ENCODE data around the gene PRKAR2A. TPM values are rescaled to one million over a fixed set of nuclear protein-coding genes. Genes with fewer than 3 reads are reported as not detected.
A peak's percentile ranks its signal among the peaks of the same experiment; 100 is the strongest.

Gene PRKAR2A
- polyA plus RNA-seq, 1 of the 3 experiments (the other 2 are of a cell fraction) = 5.2 TPM

DNA sequence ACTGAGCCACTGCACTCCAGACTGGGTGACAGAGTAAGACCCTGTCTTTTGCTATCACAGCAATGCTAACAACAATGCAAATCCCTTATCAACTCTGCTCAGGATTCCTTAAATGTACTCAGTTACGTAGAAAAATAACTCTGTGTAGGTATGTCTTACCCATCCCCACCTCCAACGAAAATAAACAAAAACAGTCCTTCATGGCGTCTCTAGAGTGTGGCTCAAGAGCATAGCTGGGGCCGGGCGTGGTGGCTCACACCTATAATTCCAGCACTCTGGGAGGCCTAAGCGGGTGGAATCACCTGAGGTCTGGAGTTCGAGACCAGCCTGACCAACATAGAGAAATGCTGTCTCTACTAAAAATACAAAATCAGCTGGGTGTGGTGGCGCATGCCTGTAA, 148.8 kb downstream of the PRKAR2A start:
- ChIA-PET POLR2A (no interaction called here), CTCF (interaction anchor here (1.5 to 1.9 kb wide), 2 partner anchors 40 to 41 kb away, joined by 4 to 9 read pairs; no protein-coding TSS in a partner anchor)
- Histone ChIP-seq H2AFZ (ENCODE audit: low read depth) (no peak overlapping the region), H3K4me3 (ENCODE audit: low read depth in 2 of 2, low read length in 1 of 2) (no peak overlapping the region), H3K4me1 (ENCODE audit: control insufficient read depth in 1 of 2, insufficient read depth in 2 of 2, low read depth in 1 of 2, low read length in 1 of 2) (peaks cover 19 to 24% of the 10 kb centered on the region in 2 experiments; a peak in 3 of 4 replicates), H3K4me2 (no peak overlapping the region), H3F3A (replicated peaks; ENCODE audit: insufficient read depth) (peaks cover 32% of the 10 kb centered on the region), H3K9ac (no peak overlapping the region), H3K27ac (ENCODE audit: low read depth in 2 of 2, low read length in 1 of 2) (no peak overlapping the region), H3K36me3 (replicated peaks in 1 of 2; ENCODE audit: control insufficient read depth in 1 of 2, insufficient read depth in 2 of 2, low read length in 1 of 2) (peaks cover 41 to 56% of the 10 kb centered on the region in 2 experiments), H3K9me2 (no peaks in the 10 kb centered on the region), H3K9me3 (no peaks in the 10 kb centered on the region), H4K20me1 (ENCODE audit: insufficient read depth) (peaks cover 98% of the 10 kb centered on the region), H3K27me3 (ENCODE audit: insufficient read depth) (no peaks in the 10 kb centered on the region), H3K79me2 (ENCODE audit: insufficient read depth) (peaks cover 97% of the 10 kb centered on the region)
- DNase-seq = no peak
- TF ChIP-seq RCOR1 (IDR thresholded peaks at IDR 0.05; ENCODE audit: low read length) = no peak
- TF ChIP-seq ELF1 (IDR thresholded peaks at IDR 0.05) = no peak
- no peak for TF ChIP-seq EP300 (IDR thresholded peaks at IDR 0.05; ENCODE audit: borderline replicate concordance in 1 of 2, low read depth in 1 of 2, low read length in 1 of 2)
- TF ChIP-seq, protein P1, sequence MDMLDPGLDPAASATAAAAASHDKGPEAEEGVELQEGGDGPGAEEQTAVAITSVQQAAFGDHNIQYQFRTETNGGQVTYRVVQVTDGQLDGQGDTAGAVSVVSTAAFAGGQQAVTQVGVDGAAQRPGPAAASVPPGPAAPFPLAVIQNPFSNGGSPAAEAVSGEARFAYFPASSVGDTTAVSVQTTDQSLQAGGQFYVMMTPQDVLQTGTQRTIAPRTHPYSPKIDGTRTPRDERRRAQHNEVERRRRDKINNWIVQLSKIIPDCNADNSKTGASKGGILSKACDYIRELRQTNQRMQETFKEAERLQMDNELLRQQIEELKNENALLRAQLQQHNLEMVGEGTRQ (IDR thresholded peaks at IDR 0.05; ENCODE audit: borderline replicate concordance, low read depth, low read length) = no peak
- TF ChIP-seq JUND (IDR thresholded peaks at IDR 0.05) = no peak
- no peak for TF ChIP-seq FOXJ3 (CRISPR knock-in tag; IDR thresholded peaks at IDR 0.05)
- TF ChIP-seq FOSL2 (IDR thresholded peaks at IDR 0.05; ENCODE audit: borderline replicate concordance, low read depth) = no peak
- TF ChIP-seq RFX5 (IDR thresholded peaks at IDR 0.05; ENCODE audit: low read length) = no peak
- no peak for TF ChIP-seq NFIC (IDR thresholded peaks at IDR 0.05; ENCODE audit: borderline replicate concordance)
- TF ChIP-seq, protein P2, sequence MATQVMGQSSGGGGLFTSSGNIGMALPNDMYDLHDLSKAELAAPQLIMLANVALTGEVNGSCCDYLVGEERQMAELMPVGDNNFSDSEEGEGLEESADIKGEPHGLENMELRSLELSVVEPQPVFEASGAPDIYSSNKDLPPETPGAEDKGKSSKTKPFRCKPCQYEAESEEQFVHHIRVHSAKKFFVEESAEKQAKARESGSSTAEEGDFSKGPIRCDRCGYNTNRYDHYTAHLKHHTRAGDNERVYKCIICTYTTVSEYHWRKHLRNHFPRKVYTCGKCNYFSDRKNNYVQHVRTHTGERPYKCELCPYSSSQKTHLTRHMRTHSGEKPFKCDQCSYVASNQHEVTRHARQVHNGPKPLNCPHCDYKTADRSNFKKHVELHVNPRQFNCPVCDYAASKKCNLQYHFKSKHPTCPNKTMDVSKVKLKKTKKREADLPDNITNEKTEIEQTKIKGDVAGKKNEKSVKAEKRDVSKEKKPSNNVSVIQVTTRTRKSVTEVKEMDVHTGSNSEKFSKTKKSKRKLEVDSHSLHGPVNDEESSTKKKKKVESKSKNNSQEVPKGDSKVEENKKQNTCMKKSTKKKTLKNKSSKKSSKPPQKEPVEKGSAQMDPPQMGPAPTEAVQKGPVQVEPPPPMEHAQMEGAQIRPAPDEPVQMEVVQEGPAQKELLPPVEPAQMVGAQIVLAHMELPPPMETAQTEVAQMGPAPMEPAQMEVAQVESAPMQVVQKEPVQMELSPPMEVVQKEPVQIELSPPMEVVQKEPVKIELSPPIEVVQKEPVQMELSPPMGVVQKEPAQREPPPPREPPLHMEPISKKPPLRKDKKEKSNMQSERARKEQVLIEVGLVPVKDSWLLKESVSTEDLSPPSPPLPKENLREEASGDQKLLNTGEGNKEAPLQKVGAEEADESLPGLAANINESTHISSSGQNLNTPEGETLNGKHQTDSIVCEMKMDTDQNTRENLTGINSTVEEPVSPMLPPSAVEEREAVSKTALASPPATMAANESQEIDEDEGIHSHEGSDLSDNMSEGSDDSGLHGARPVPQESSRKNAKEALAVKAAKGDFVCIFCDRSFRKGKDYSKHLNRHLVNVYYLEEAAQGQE (IDR thresholded peaks at IDR 0.05; ENCODE audit: low read depth, low read length) = no peak
- no peak for TF ChIP-seq GATA2 (CRISPR knock-in tag; IDR thresholded peaks at IDR 0.05)
- TF ChIP-seq TEAD4 (IDR thresholded peaks at IDR 0.05; ENCODE audit: borderline replicate concordance, insufficient read depth) = no peak
- TF ChIP-seq TAF1 (IDR thresholded peaks at IDR 0.05; ENCODE audit: borderline replicate concordance, low read depth, low read length) = no peak
- WGBS (ENCODE audit: low lambda C conversion rate) = 97% methylated on average over 8 of the region's 8 CpGs

DNA sequence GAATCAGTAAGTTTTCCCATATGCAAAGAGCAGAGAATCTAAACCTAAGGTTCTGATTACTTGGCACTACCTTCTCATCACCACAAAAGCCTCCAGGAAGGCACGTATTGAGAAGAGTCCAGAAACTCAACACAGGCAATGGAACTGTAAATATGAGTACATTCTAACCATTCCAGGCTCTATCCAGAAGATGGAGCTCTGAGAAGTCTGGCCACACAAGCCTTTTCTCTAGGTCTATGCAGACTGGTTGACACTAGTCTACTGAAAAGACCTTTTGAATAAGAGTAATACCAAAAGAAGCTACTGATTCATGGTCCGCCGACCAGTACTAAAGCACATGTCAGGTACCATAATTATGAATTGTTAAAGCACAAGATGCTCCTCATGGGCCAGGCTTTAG, 149.7 kb downstream of the PRKAR2A start:
- Histone ChIP-seq H3K4me2 (no peak overlapping the region), H3K9me3 (no peaks in the 10 kb centered on the region), H3K79me2 (ENCODE audit: insufficient read depth) (peaks cover 97% of the 10 kb centered on the region), H3K27me3 (ENCODE audit: insufficient read depth) (no peaks in the 10 kb centered on the region), H3K4me1 (ENCODE audit: control insufficient read depth in 1 of 2, insufficient read depth in 2 of 2, low read depth in 1 of 2, low read length in 1 of 2) (peaks cover 21 to 26% of the 10 kb centered on the region in 2 experiments; a peak in 3 of 4 replicates), H4K20me1 (ENCODE audit: insufficient read depth) (peaks cover 98% of the 10 kb centered on the region), H3K27ac (ENCODE audit: low read depth in 2 of 2, low read length in 1 of 2) (no peak overlapping the region), H2AFZ (ENCODE audit: low read depth) (no peak overlapping the region), H3F3A (replicated peaks; ENCODE audit: insufficient read depth) (peaks cover 42% of the 10 kb centered on the region), H3K9me2 (no peaks in the 10 kb centered on the region), H3K36me3 (replicated peaks in 1 of 2; ENCODE audit: control insufficient read depth in 1 of 2, insufficient read depth in 2 of 2, low read length in 1 of 2) (peaks cover 50 to 60% of the 10 kb centered on the region in 2 experiments), H3K4me3 (ENCODE audit: low read depth in 2 of 2, low read length in 1 of 2) (no peak overlapping the region), H3K9ac (no peak overlapping the region)
- WGBS (ENCODE audit: low lambda C conversion rate) = 92% methylated on average over 3 of the region's 3 CpGs
- CTCF ChIA-PET = interaction anchor here (0.8 to 1.9 kb wide), 6 partner anchors 10 to 42 kb away, joined by 3 to 9 read pairs (median 4); no protein-coding TSS in a partner anchor
- POLR2A ChIA-PET = no interaction called here
- peak; percentile 13; the same call in 1 of the 2 replicates for TF ChIP-seq RAD21 (IDR thresholded peaks at IDR 0.05; ENCODE audit: low read length)
- TF ChIP-seq, protein P3, sequence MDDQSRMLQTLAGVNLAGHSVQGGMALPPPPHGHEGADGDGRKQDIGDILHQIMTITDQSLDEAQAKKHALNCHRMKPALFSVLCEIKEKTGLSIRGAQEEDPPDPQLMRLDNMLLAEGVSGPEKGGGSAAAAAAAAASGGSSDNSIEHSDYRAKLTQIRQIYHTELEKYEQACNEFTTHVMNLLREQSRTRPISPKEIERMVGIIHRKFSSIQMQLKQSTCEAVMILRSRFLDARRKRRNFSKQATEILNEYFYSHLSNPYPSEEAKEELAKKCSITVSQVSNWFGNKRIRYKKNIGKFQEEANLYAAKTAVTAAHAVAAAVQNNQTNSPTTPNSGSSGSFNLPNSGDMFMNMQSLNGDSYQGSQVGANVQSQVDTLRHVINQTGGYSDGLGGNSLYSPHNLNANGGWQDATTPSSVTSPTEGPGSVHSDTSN (IDR thresholded peaks at IDR 0.05) = no peak
- no peak for DNase-seq
